A673 (cell line): Measurements from ENCODE around the gene CST6. TPM values are rescaled to one million over a fixed set of nuclear protein-coding genes. Genes with fewer than 3 reads are reported as not detected.
A peak's percentile ranks its signal among the peaks of the same experiment; 100 is the strongest.
"Not testable (repeated sequence)": the region's sequence is repeated elsewhere in the genome, so short reads cannot be mapped to it uniquely, and the experiment has no call there.

Source experiments
- BruUV-seq: library from RNA; stranded (reverse); fragments of 400-500 nt; replicated peaks from 2 replicates; lab custom pipeline; 2021; lab: Mats Ljungman, UMichigan
- CTCF ChIA-PET: fragments of 300-600 bp; sonication (Branson Sonifier 250); formaldehyde crosslinking; loops from one replicate; lab custom pipeline; 2022; ENCODE audit warnings: antibody characterized with exemption; lab: Charles Lee
- POLR2A ChIA-PET: fragments of 300-600 bp; sonication (Branson Sonifier 250); formaldehyde crosslinking; loops from one replicate; lab custom pipeline; 2022; ENCODE audit warnings: antibody characterized with exemption; ENCODE audit not compliant: low non-redundant PET; lab: Charles Lee
- DNase-seq: peaks from one replicate; pipeline ENCODE4 v3.0.0-alpha.2; 2015; ENCODE audit warnings: low spot score
- H3K27ac ChIP-seq: fragments of 200-600 bp; sonication (generic); 2 replicates; pipeline ENCODE4 v1.5.1; 2016; ENCODE audit warnings: mixed run types, low read depth, mild to moderate bottlenecking, mixed read lengths, antibody characterized with exemption, low read length; ENCODE audit not compliant: poor library complexity, severe bottlenecking
- H3K27me3 ChIP-seq: fragments of 200-600 bp; sonication (generic); replicated peaks from 2 replicates; pipeline ENCODE4 v1.6.1; 2017; ENCODE audit warnings: mixed run types, low read depth, mild to moderate bottlenecking, mixed read lengths, antibody characterized with exemption, low read length; ENCODE audit not compliant: insufficient read depth, poor library complexity
- H3K36me3 ChIP-seq: fragments of 200-600 bp; sonication (generic); 2 replicates; pipeline ENCODE4 v1.6.1; 2016; ENCODE audit warnings: mixed run types, mild to moderate bottlenecking, mixed read lengths, antibody characterized with exemption, low read length; ENCODE audit not compliant: insufficient read depth, poor library complexity, severe bottlenecking
- H3K4me1 ChIP-seq: fragments of 200-600 bp; sonication (generic); 2 replicates; pipeline ENCODE4 v1.6.1; 2017; ENCODE audit warnings: mixed run types, mild to moderate bottlenecking, mixed read lengths, antibody characterized with exemption, low read length; ENCODE audit not compliant: insufficient read depth, poor library complexity, severe bottlenecking
- H3K4me3 ChIP-seq: fragments of 200-600 bp; sonication (generic); 2 replicates; pipeline ENCODE4 v1.5.1; 2016; ENCODE audit warnings: low read depth, mixed run types, mild to moderate bottlenecking, mixed read lengths, low read length; ENCODE audit not compliant: poor library complexity, severe bottlenecking
- H3K9me3 ChIP-seq: fragments of 200-600 bp; sonication (generic); 2 replicates; pipeline ENCODE4 v1.6.1; 2016; ENCODE audit warnings: mixed run types, low read depth, mild to moderate bottlenecking, mixed read lengths, antibody characterized with exemption, low read length; ENCODE audit not compliant: poor library complexity, severe bottlenecking
- CTCF ChIP-seq: fragments of 300-800, 200-600 bp; sonication (generic); conservative IDR thresholded peaks from 2 replicates; pipeline ENCODE4 v1.5.1; 2017; ENCODE audit warnings: low read depth, mild to moderate bottlenecking, antibody characterized with exemption, low read length, moderate library complexity, mixed read lengths
- EZH2 ChIP-seq: fragments of 200-600 bp; sonication (generic); IDR thresholded peaks from 2 replicates; pipeline ENCODE4 v1.6.1; 2017; ENCODE audit warnings: borderline replicate concordance, low read depth, mild to moderate bottlenecking, mixed read lengths, antibody characterized with exemption, low read length; ENCODE audit not compliant: poor library complexity, severe bottlenecking
- intact Hi-C: fragments of 100-400 bp; cut with micrococcal nuclease; formaldehyde crosslinking; loops from one replicate; pipeline ENCODE4 v1.10.0; 2022; ENCODE audit not compliant: unreplicated experiment
- total RNA-seq: library from RNA; stranded (reverse); gene quantifications from 2 replicates; pipeline ENCODE4 v1.2.3, GENCODE V29; 2021

CST6 gene
- total RNA-seq, 1 experiment from 2014 or later: 2.3 TPM

DNA sequence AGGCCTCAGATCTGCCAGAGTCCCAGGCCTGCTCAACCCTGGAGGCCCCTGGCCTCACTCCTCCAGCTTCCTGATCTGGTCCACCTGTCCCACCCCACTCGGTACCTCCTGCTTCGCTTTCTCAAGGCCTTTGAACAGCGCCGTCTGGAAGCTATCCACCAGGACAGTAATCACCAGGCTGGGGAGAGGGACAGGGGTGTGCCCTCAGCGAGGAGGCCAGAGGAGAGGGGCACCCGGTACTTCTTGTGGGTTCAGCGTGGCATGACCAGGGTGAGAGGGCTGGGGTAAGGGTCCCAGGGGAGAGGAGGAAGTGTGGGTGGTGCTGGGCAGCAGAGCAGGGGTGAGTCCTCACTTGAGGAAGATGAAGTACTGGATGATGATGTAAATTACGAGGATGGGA lies 8.4 kb downstream of the CST6 start:
- no peak for DNase-seq
- H3K27ac ChIP-seq: no peak overlapping the region
- H3K27me3 ChIP-seq: no peaks in the 10 kb centered on the region
- ChIA-PET CTCF (interaction anchor here (0.5 kb wide), 1 partner anchor 132 kb away, joined by 5 read pairs; the partner anchor contains the start of gene FIBP), POLR2A (no interaction called here)
- peaks cover 17% of the 10 kb centered on the region for H3K4me1 ChIP-seq
- no peak overlapping the region for H3K4me3 ChIP-seq
- H3K36me3 ChIP-seq: no peaks in the 10 kb centered on the region
- no peak for TF ChIP-seq CTCF
- no peak for TF ChIP-seq EZH2
- intact Hi-C loops: no loop called here
- no TSS peak for BruUV-seq
- no peaks in the 10 kb centered on the region for H3K9me3 ChIP-seq

DNA sequence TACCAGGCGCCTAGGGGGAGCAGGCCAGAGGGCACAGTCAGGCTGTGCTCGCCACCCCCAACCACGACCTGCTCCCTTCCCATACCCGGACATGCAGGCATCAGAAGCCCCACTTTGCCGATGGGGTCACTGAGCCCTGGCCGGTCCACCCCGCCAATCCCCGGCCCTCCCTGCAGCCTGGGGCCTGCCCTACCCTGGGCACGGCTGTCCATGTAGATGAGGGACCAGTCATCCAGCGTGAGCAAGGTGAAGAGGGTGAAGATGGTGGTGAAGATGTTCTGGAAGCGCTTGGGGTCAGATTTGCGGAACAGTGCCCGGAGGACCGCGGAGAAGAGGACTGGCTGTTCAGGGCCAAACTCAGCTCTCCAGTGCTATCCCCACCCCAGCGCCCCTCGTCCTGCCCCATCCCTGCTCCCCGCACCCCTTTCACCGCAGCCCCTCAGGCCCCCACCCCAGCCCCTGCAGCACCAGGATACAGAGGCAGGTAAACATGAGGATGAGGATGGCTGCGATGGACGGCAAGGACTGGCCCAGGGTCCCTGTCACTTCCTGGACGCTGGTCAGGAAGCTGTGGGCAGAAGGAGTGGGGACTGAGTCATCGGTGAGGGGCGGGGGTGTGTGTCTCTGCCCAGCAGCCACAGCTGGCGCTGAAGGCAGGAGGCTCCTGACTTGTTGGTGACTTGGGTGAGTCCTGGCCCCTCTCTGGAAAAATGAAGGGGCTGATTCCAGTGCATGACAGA lies 9.0 kb downstream of the CST6 start:
- POLR2A ChIA-PET: no interaction called here
- Histone ChIP-seq H3K9me3 (no peaks in the 10 kb centered on the region), H3K4me1 (peaks cover 11% of the 10 kb centered on the region), H3K4me3 (no peak overlapping the region), H3K36me3 (no peaks in the 10 kb centered on the region), H3K27ac (no peak overlapping the region), H3K27me3 (no peaks in the 10 kb centered on the region)
- no peak for TF ChIP-seq EZH2
- CTCF ChIA-PET: interaction anchor here (0.5 kb wide), 1 partner anchor 133 kb away, joined by 5 read pairs; the partner anchor contains the start of gene FIBP
- BruUV-seq: no TSS peak
- intact Hi-C loops: no loop called here
- no peak for DNase-seq

DNA sequence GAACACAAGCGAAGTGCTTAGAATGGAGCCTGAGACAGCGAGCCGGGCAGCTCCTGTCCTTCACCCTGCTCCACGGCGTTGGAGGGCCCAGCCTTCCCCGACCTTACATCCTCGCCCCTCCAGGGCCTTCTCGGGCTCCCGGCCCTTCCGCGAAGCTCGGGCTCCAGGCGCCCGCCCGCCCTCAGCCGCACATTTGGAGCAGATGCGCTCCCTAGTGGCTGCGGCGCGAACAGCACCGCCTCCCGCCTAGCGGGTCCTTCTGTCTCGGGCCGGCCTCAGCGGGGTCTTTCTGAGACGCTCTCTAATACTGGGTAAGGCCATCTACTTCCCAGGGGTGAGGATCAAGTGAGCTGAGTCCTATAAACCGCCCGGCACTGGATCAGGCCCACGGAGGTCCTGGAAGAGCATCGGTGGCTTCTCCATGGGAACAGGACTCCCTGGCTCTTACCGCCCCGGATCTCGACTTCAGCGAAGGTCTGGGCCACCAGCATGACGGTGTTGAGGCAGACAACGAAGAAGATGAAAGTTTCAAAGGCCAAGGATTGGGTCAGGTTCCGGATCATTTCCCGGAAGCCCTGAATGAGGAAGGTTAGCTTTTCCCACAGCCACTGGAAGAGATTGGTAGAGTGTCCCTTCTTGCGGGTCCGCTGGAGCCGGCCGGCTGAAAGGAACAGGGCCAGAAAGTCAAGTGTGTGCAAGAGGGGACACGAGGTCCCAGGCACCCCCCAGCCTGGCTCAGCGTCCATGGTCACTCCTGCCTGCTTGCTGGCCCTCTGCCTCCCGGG lies 10.8 kb downstream of the CST6 start:
- DNase-seq: peak; percentile 88
- POLR2A ChIA-PET: no interaction called here
- TF ChIP-seq EZH2: no peak
- TF ChIP-seq CTCF: peak; percentile 99
- H3K4me1 ChIP-seq: no peaks in the 10 kb centered on the region
- BruUV-seq: no TSS peak
- no peak overlapping the region for H3K27ac ChIP-seq
- intact Hi-C loops: no loop called here
- no peaks in the 10 kb centered on the region for H3K27me3 ChIP-seq
- H3K9me3 ChIP-seq: no peaks in the 10 kb centered on the region
- H3K36me3 ChIP-seq: no peaks in the 10 kb centered on the region
- H3K4me3 ChIP-seq: peak overlapping the region; percentile 30
- CTCF ChIA-PET: interaction anchor here (0.6 to 1.4 kb wide), 10 partner anchors 12 to 290 kb away, joined by 3 to 9 read pairs (median 3); no protein-coding TSS in a partner anchor

DNA sequence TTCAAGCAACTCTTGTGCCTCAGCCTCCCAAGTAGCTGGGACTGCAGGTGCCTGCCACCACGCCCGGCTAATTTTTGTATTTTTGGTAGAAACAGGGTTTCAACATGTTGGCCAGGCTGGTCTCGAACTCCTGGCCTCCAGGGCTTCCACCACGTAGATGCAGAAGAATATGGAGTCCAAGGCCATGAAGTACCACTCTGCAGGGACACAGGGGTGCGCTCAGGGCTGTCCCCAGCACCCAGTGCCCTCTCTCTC lies 11.3 kb downstream of the CST6 start:
- H3K4me3 ChIP-seq, DNase-seq, H3K9me3 ChIP-seq, H3K27ac ChIP-seq, H3K36me3 ChIP-seq, BruUV-seq, H3K4me1 ChIP-seq, H3K27me3 ChIP-seq, intact Hi-C loops, POLR2A ChIA-PET: not testable (repeated sequence)
- CTCF ChIA-PET: interaction anchor here (0.6 to 1.4 kb wide), 2 partner anchors 22 to 289 kb away, joined by 3 to 8 read pairs; no protein-coding TSS in a partner anchor
